Fibroblast of the aortic adventitia (primary cell): ENCODE results near the gene GPR171. TPM values are rescaled to one million over a fixed set of nuclear protein-coding genes. Genes with fewer than 3 reads are reported as not detected.

Experiments
- DNase-seq: peaks from one replicate; pipeline ENCODE4 v3.0.0-alpha.2; 2010; ENCODE audit warnings: low read depth
- H3K4me3 ChIP-seq: 2 replicates; pipeline ENCODE4 v1.5.1; 2011; ENCODE audit warnings: low read depth, mild to moderate bottlenecking, control low read depth, low read length, moderate library complexity
- CTCF ChIP-seq: IDR thresholded peaks from 2 replicates; pipeline ENCODE4 v1.5.1; 2011; ENCODE audit warnings: mild to moderate bottlenecking, low read length, control low read depth, inconsistent platforms; ENCODE audit not compliant: insufficient read depth
- total RNA-seq: library from RNA; depleted of rRNA; stranded (reverse); fragments of >200 nt; gene quantifications from 2 replicates; pipeline ENCODE4 v1.2.3, GENCODE V29; 2012; ENCODE audit warnings: low replicate concordance

Gene GPR171
- total RNA-seq, 1 donor, result not detected

- no peak overlapping the region for H3K4me3 ChIP-seq
- DNase-seq, result no peak
- no peak for TF ChIP-seq CTCF
These were observed 10.9 kb upstream of the GPR171 start for GRCh38 chr3:151213881-151214280.

- no peak for DNase-seq
- no peak for TF ChIP-seq CTCF
- no peak overlapping the region for H3K4me3 ChIP-seq
These were observed 10.1 kb upstream of the GPR171 start for GRCh38 chr3:151213151-151213550.

GRCh38 chr3:151210676-151211381 is 7.8 kb upstream of the GPR171 start:
- peak; percentile 33 for DNase-seq
- H3K4me3 ChIP-seq, result no peak overlapping the region
- peak; percentile 23 for TF ChIP-seq CTCF

- H3K4me3 ChIP-seq, result no peak overlapping the region
- no peak for TF ChIP-seq CTCF
- no peak for DNase-seq
These were observed 6.6 kb upstream of the GPR171 start for GRCh38 chr3:151209654-151210053.

- no peak overlapping the region for H3K4me3 ChIP-seq
- TF ChIP-seq CTCF, result no peak
- DNase-seq, result no peak
These were observed 3.2 kb upstream of the GPR171 start for GRCh38 chr3:151206201-151206600.

- no peak for DNase-seq
- no peak for TF ChIP-seq CTCF
- no peak overlapping the region for H3K4me3 ChIP-seq
These were observed 2.5 kb upstream of the GPR171 start for GRCh38 chr3:151205482-151205881.
